ENCODE measurements around the gene OR8D2. TPM values are rescaled to one million over a fixed set of nuclear protein-coding genes. Genes with fewer than 3 reads are reported as not detected.

OR8D2 gene
- total and polyA plus RNA-seq, 2 donors (not counting 3 experiments of a cell fraction or from before 2014, with no cell fraction given) = not detected

- H3K9me1 ChIP-seq (replicated peaks; ENCODE audit: control insufficient read depth, extremely low read depth, insufficient read depth, low read length) = no peaks in the 10 kb centered on the region
- no peak overlapping the region for H3K4me2 ChIP-seq (ENCODE audit: insufficient read depth, low read length)
- dilution Hi-C loops (cut with MboI; ENCODE audit: extremely low pct_ligation_motif_present, low sequenced_read_pairs) = no loop called here
- no peak for TF ChIP-seq FOS (IDR thresholded peaks at IDR 0.05; ENCODE audit: borderline replicate concordance, insufficient read depth, low read length)
- no peak for TF ChIP-seq MYC (IDR thresholded peaks at IDR 0.05; ENCODE audit: low read depth, low read length)
- no peak for TF ChIP-seq POLR2AphosphoS5 (IDR thresholded peaks at IDR 0.05; ENCODE audit: insufficient read depth, low read depth, low read length)
- no peak for TF ChIP-seq EZH2 (IDR thresholded peaks at IDR 0.05; ENCODE audit: borderline replicate concordance, low read depth, low read length, severe bottlenecking)
- no peak for TF ChIP-seq MAX (IDR thresholded peaks at IDR 0.05; ENCODE audit: insufficient read depth, insufficient read length)
- no peak for TF ChIP-seq GATA2 (IDR thresholded peaks at IDR 0.05; ENCODE audit: insufficient read depth, insufficient read length, low read depth, low read length)
- no peak for TF ChIP-seq JUN (IDR thresholded peaks at IDR 0.05; ENCODE audit: borderline replicate concordance, insufficient read depth, insufficient read length, low read depth)
- TF ChIP-seq, protein P1, sequence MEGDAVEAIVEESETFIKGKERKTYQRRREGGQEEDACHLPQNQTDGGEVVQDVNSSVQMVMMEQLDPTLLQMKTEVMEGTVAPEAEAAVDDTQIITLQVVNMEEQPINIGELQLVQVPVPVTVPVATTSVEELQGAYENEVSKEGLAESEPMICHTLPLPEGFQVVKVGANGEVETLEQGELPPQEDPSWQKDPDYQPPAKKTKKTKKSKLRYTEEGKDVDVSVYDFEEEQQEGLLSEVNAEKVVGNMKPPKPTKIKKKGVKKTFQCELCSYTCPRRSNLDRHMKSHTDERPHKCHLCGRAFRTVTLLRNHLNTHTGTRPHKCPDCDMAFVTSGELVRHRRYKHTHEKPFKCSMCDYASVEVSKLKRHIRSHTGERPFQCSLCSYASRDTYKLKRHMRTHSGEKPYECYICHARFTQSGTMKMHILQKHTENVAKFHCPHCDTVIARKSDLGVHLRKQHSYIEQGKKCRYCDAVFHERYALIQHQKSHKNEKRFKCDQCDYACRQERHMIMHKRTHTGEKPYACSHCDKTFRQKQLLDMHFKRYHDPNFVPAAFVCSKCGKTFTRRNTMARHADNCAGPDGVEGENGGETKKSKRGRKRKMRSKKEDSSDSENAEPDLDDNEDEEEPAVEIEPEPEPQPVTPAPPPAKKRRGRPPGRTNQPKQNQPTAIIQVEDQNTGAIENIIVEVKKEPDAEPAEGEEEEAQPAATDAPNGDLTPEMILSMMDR (IDR thresholded peaks at IDR 0.05; ENCODE audit: extremely low read depth in 1 of 2, insufficient read depth in 1 of 2, low read depth in 1 of 2, low read length in 2 of 2) = no peak
- TF ChIP-seq POLR2A (IDR thresholded peaks at IDR 0.05; ENCODE audit: low read depth, low read length) = no peak
- H3K27me3 ChIP-seq (ENCODE audit: control insufficient read depth in 2 of 2, insufficient read depth in 2 of 2, low read length in 2 of 2) = peaks cover 5 to 7% of the 10 kb centered on the region in 2 experiments
- FAIRE-seq = no peak
- H3K36me3 ChIP-seq (ENCODE audit: control insufficient read depth in 2 of 2, extremely low read depth in 1 of 2, insufficient read depth in 2 of 2, low read length in 2 of 2) = no peaks in the 10 kb centered on the region
- H2AFZ ChIP-seq (ENCODE audit: low read depth, low read length) = no peak overlapping the region
- no peaks in the 10 kb centered on the region for H3K4me1 ChIP-seq (ENCODE audit: control insufficient read depth, extremely low read depth, insufficient read depth, low read length)
- BruUV-seq (replicated peaks) = no TSS peak
- intact Hi-C loops (cut with micrococcal nuclease) = no loop called here
- no peak overlapping the region for H3K27ac ChIP-seq (ENCODE audit: insufficient read depth, low read depth, low read length)
- H3K79me2 ChIP-seq (ENCODE audit: control insufficient read depth, insufficient read depth, low read length) = no peaks in the 10 kb centered on the region
- no peak for DNase-seq (ENCODE audit: low read depth, low spot score)
- no peaks in the 10 kb centered on the region for H3K9me3 ChIP-seq (replicated peaks; ENCODE audit: control insufficient read depth, insufficient read depth, low read length)
- CTCF ChIA-PET = interaction anchor here (1.4 to 4.0 kb wide), 3 partner anchors 250 to 263 kb away, joined by 3 to 41 read pairs (median 15); no protein-coding TSS in a partner anchor
- no peak overlapping the region for H3K4me3 ChIP-seq (replicated peaks in 1 of 3; ENCODE audit: insufficient read depth in 1 of 3, low read depth in 1 of 3, low read length in 3 of 3)
- POLR2A ChIA-PET = no interaction called here
- no peaks in the 10 kb centered on the region for H4K20me1 ChIP-seq (replicated peaks; ENCODE audit: control insufficient read depth, extremely low read depth, insufficient read depth, low read length)
- H3K9ac ChIP-seq (replicated peaks; ENCODE audit: extremely low read depth, insufficient read depth, low read length) = no peak overlapping the region
Measured at GRCh38 chr11:124331873-124332272, 11.9 kb upstream of the OR8D2 start.

Data from endothelial cell of umbilical vein (primary cell).